GM23338 (cell line): Measurements from ENCODE around the gene ABO. TPM values are rescaled to one million over a fixed set of nuclear protein-coding genes. Genes with fewer than 3 reads are reported as not detected.

ENCODE experiments used
- ATAC-seq: fragments of 200-7000 bp; cut with Tn5 transposase; 3 replicates; pipeline ENCODE4 v1.9.1; 2020
- DNase-seq: peaks from one replicate; pipeline ENCODE4 v3.0.0-alpha.2; 2015; ENCODE audit warnings: low spot score
- H2AFZ ChIP-seq: fragments of 200-600 bp; sonication (generic); 2 replicates; pipeline ENCODE4 v1.8.0; 2016; ENCODE audit warnings: antibody characterized with exemption, mild to moderate bottlenecking, moderate library complexity
- H3F3A ChIP-seq: fragments of 200-600 bp; sonication (generic); replicated peaks from 2 replicates; pipeline ENCODE4 v1.8.0; 2017; ENCODE audit warnings: antibody characterized with exemption, mixed run types, low read depth
- H3K27ac ChIP-seq: fragments of 200-600 bp; sonication (generic); 2 replicates; pipeline ENCODE4 v1.6.1; 2016; ENCODE audit warnings: low read depth
- H3K27me3 ChIP-seq: fragments of 200-600 bp; sonication (generic); 2 replicates; pipeline ENCODE4 v1.8.0; 2016; ENCODE audit warnings: mild to moderate bottlenecking, mixed run types, moderate library complexity; ENCODE audit not compliant: insufficient read depth
- H3K36me3 ChIP-seq: fragments of 200-600 bp; sonication (generic); 2 replicates; pipeline ENCODE4 v1.8.0; 2016; ENCODE audit warnings: mild to moderate bottlenecking; ENCODE audit not compliant: insufficient read depth
- H3K4me1 ChIP-seq: fragments of 200-600 bp; sonication (generic); 2 replicates; pipeline ENCODE4 v1.8.0; 2016; ENCODE audit warnings: mild to moderate bottlenecking, moderate library complexity; ENCODE audit not compliant: insufficient read depth
- H3K4me2 ChIP-seq: fragments of 200-600 bp; sonication (generic); 2 replicates; pipeline ENCODE4 v1.7.1; 2017; ENCODE audit warnings: mixed run types
- H3K4me3 ChIP-seq: fragments of 200-600 bp; sonication (generic); 2 replicates; pipeline ENCODE4 v1.6.1; 2016; ENCODE audit warnings: mixed run types
- H3K79me2 ChIP-seq: fragments of 200-600 bp; sonication (generic); replicated peaks from 2 replicates; pipeline ENCODE4 v1.8.0; 2017; ENCODE audit warnings: mild to moderate bottlenecking; ENCODE audit not compliant: insufficient read depth
- H3K9me2 ChIP-seq: fragments of 200-600 bp; sonication (generic); 2 replicates; pipeline ENCODE4 v1.8.0; 2017; ENCODE audit not compliant: insufficient read depth
- H4K20me1 ChIP-seq: fragments of 200-600 bp; sonication (generic); replicated peaks from 2 replicates; pipeline ENCODE4 v1.8.0; 2017; ENCODE audit warnings: mild to moderate bottlenecking; ENCODE audit not compliant: insufficient read depth
- H3K27ac Mint-ChIP-seq: 2 replicates; pipeline ENCODE4 v1.8.0; 2020; ENCODE audit warnings: inconsistent platforms, mild to moderate bottlenecking, moderate library complexity, mixed read lengths
- H3K27me3 Mint-ChIP-seq: 3 replicates; pipeline ENCODE4 v1.8.0; 2022; ENCODE audit warnings: low read depth, mild to moderate bottlenecking, moderate library complexity, mixed read lengths, inconsistent platforms; ENCODE audit not compliant: insufficient read depth, poor library complexity
- H3K36me3 Mint-ChIP-seq: 3 replicates; pipeline ENCODE4 v1.8.0; 2021; ENCODE audit warnings: low read depth, mild to moderate bottlenecking, inconsistent platforms, moderate library complexity, mixed read lengths
- H3K4me1 Mint-ChIP-seq: 3 replicates; pipeline ENCODE4 v1.8.0; 2020; ENCODE audit warnings: mild to moderate bottlenecking, inconsistent platforms, mixed read lengths
- H3K4me3 Mint-ChIP-seq: 3 replicates; pipeline ENCODE4 v1.8.0; 2021; ENCODE audit warnings: moderate library complexity, mild to moderate bottlenecking, inconsistent platforms, mixed read lengths
- H3K9me3 Mint-ChIP-seq: 3 replicates; pipeline ENCODE4 v1.8.0; 2020; ENCODE audit warnings: moderate library complexity, mild to moderate bottlenecking, inconsistent platforms, mixed read lengths
- CREB1 ChIP-seq: fragments of 250-450 bp; sonication (Bioruptor Pico); IDR thresholded peaks from 2 replicates; pipeline ENCODE4 v1.5.0; 2020; ENCODE audit warnings: low read depth, mild to moderate bottlenecking, moderate library complexity
- EZH2 ChIP-seq: fragments of 200-600 bp; sonication (generic); IDR thresholded peaks from one replicate; pipeline ENCODE4 v1.8.0; 2017; ENCODE audit warnings: antibody characterized with exemption, mild to moderate bottlenecking, low read depth; ENCODE audit not compliant: unreplicated experiment
- EZH2phosphoT487 ChIP-seq: fragments of 200-600 bp; sonication (generic); IDR thresholded peaks from one replicate; pipeline ENCODE4 v1.8.1; 2018; ENCODE audit warnings: antibody characterized with exemption; ENCODE audit not compliant: unreplicated experiment
- JUNB ChIP-seq: IDR thresholded peaks from one replicate; pipeline ENCODE4 v1.6.1; 2016; ENCODE audit warnings: antibody characterized with exemption; ENCODE audit not compliant: unreplicated experiment
- NANOG ChIP-seq: IDR thresholded peaks from 2 replicates; pipeline ENCODE4 v1.6.1; 2016; ENCODE audit warnings: antibody characterized with exemption, borderline replicate concordance
- STAT1 ChIP-seq: IDR thresholded peaks from one replicate; pipeline ENCODE4 v1.6.1; 2016; ENCODE audit warnings: antibody characterized with exemption; ENCODE audit not compliant: unreplicated experiment
- ZNF114 ChIP-seq: fragments of 250-450 bp; sonication (Bioruptor Pico); IDR thresholded peaks from 2 replicates; pipeline ENCODE4 v1.5.0; 2020; ENCODE audit warnings: mild to moderate bottlenecking, moderate library complexity
- ZNF331 ChIP-seq: fragments of 250-450 bp; sonication (Bioruptor Pico); IDR thresholded peaks from 2 replicates; pipeline ENCODE4 v1.5.0; 2020; ENCODE audit warnings: low read depth, mild to moderate bottlenecking, moderate library complexity
- polyA plus RNA-seq: library from polyadenylated mRNA; unstranded; fragments of >200 nt; fragmentation: Nextera tagmentation; extraction: Ambion mirVana; gene quantifications from 2 replicates; pipeline ENCODE4 v1.2.1, GENCODE V29; 2016
- total RNA-seq: library from RNA; depleted of rRNA; stranded (reverse); fragments of >200 nt; shearing (Covaris generic); gene quantifications from 2 replicates; pipeline ENCODE4 v1.2.3, GENCODE V29; 2014
- TF ChIP-seq, protein P1 (sequence below): IDR thresholded peaks from 2 replicates; pipeline ENCODE4 v1.6.1; 2016; ENCODE audit warnings: antibody characterized with exemption
- TF ChIP-seq, protein P2 (sequence below), 2 experiments: fragments of 200-600 bp in 1 of 2; sonication (generic) in 1 of 2; conservative IDR thresholded peaks; 2 replicates each; pipeline versions ENCODE4 v1.5.1 to v1.6.1; 2016 to 2017; ENCODE audit warnings: antibody characterized with exemption in 2 of 2, low read depth in 2 of 2, mild to moderate bottlenecking in 2 of 2, moderate library complexity in 1 of 2
- TF ChIP-seq, protein P3 (sequence below): IDR thresholded peaks from one replicate; pipeline ENCODE4 v1.6.1; 2018; ENCODE audit warnings: antibody characterized with exemption; ENCODE audit not compliant: unreplicated experiment

ABO gene
- total and polyA plus RNA-seq, 2 experiments from 2014 or later, result 0.28 to 0.34 TPM

DNA sequence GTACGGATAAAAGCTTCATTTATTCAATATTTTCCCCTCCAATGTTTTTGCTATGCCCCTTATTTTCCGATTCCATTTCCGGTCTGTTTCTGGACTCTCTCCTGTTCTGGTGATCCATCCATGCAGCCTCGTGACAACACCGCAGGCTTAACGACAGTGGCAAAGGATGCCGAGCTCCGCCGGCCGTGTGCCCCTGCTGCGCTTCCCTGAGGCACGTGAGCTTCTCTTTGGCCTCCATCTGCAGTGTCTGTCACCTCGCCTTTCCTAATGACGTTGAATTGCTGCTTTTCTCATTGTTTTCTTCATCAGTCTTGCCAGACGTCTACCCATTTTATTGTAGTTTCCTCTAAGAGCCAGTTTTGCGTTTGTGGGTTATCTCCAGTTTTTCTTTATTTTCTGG lies 32.3 kb upstream of the ABO start (continued):
- TF ChIP-seq, protein P1, sequence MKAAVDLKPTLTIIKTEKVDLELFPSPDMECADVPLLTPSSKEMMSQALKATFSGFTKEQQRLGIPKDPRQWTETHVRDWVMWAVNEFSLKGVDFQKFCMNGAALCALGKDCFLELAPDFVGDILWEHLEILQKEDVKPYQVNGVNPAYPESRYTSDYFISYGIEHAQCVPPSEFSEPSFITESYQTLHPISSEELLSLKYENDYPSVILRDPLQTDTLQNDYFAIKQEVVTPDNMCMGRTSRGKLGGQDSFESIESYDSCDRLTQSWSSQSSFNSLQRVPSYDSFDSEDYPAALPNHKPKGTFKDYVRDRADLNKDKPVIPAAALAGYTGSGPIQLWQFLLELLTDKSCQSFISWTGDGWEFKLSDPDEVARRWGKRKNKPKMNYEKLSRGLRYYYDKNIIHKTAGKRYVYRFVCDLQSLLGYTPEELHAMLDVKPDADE, result no peak
- no peak for TF ChIP-seq EZH2
- no peak for TF ChIP-seq EZH2phosphoT487
- TF ChIP-seq, protein P2, sequence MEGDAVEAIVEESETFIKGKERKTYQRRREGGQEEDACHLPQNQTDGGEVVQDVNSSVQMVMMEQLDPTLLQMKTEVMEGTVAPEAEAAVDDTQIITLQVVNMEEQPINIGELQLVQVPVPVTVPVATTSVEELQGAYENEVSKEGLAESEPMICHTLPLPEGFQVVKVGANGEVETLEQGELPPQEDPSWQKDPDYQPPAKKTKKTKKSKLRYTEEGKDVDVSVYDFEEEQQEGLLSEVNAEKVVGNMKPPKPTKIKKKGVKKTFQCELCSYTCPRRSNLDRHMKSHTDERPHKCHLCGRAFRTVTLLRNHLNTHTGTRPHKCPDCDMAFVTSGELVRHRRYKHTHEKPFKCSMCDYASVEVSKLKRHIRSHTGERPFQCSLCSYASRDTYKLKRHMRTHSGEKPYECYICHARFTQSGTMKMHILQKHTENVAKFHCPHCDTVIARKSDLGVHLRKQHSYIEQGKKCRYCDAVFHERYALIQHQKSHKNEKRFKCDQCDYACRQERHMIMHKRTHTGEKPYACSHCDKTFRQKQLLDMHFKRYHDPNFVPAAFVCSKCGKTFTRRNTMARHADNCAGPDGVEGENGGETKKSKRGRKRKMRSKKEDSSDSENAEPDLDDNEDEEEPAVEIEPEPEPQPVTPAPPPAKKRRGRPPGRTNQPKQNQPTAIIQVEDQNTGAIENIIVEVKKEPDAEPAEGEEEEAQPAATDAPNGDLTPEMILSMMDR (conservative IDR thresholded peaks at IDR 0.05; ENCODE audit: low read depth in 2 of 2), result no peak
- no peak for TF ChIP-seq NANOG
- TF ChIP-seq, protein P3, sequence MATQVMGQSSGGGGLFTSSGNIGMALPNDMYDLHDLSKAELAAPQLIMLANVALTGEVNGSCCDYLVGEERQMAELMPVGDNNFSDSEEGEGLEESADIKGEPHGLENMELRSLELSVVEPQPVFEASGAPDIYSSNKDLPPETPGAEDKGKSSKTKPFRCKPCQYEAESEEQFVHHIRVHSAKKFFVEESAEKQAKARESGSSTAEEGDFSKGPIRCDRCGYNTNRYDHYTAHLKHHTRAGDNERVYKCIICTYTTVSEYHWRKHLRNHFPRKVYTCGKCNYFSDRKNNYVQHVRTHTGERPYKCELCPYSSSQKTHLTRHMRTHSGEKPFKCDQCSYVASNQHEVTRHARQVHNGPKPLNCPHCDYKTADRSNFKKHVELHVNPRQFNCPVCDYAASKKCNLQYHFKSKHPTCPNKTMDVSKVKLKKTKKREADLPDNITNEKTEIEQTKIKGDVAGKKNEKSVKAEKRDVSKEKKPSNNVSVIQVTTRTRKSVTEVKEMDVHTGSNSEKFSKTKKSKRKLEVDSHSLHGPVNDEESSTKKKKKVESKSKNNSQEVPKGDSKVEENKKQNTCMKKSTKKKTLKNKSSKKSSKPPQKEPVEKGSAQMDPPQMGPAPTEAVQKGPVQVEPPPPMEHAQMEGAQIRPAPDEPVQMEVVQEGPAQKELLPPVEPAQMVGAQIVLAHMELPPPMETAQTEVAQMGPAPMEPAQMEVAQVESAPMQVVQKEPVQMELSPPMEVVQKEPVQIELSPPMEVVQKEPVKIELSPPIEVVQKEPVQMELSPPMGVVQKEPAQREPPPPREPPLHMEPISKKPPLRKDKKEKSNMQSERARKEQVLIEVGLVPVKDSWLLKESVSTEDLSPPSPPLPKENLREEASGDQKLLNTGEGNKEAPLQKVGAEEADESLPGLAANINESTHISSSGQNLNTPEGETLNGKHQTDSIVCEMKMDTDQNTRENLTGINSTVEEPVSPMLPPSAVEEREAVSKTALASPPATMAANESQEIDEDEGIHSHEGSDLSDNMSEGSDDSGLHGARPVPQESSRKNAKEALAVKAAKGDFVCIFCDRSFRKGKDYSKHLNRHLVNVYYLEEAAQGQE, result no peak

DNA sequence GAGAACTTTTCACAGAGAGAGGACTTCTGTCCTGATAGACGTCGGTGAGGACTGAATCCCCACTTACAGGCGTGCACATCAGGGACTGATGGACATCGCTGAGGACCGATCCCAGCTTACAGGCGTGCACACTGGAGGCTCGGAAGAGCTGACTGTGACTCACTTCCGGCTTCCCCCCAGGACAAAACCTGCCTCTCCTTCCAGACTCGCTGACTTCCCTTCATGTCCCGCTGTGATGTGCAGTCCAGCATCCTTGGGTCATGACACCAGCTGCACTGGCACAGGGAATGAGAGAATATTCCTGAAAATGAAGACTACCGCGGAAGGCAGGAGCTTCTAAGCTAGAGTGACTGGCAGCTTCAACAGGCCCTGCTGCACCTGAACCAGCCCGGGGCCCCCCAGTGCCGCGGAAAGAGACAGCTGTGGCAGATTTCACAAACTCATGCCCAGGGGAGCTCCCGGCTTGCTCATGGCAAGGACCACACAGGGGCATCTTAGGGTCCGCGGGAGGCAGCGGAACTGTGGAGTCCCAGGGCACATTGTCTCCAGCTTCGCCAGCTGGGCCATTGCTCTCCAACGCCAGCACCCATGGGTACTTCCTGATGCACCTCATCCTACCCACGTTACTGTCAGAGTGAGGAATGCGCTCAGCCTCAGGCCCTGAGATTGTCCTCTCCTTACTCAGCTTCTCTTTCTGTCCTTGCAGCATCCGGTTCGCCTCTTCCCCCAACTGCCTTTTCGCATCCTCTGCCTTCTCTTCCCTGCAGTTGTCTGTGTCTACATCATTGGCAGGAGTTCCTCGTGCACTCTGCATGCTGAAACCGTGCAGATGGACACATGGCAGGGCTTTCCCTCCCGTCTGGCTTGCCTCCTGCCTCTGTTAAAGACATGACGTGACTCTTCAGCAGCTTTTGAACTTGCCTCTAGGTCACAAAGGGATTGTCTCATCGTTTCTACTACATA lies 31.5 kb upstream of the ABO start:
- no peaks in the 10 kb centered on the region for H4K20me1 ChIP-seq
- no peak overlapping the region for H3K4me3 ChIP-seq
- Mint-ChIP-seq H3K4me3 (no peak overlapping the region), H3K4me1 (no peaks in the 10 kb centered on the region), H3K36me3 (peaks cover 8% of the 10 kb centered on the region), H3K27me3 (no peaks in the 10 kb centered on the region), H3K27ac (no peak overlapping the region), H3K9me3 (peaks cover 10% of the 10 kb centered on the region)
- no peak overlapping the region for H2AFZ ChIP-seq
- ATAC-seq (no peak), DNase-seq (no peak)
- no peak for TF ChIP-seq EZH2
- TF ChIP-seq JUNB, result no peak
- TF ChIP-seq ZNF331 (CRISPR knock-in tag), result no peak
- TF ChIP-seq ZNF114 (CRISPR knock-in tag), result no peak
- no peak for TF ChIP-seq EZH2phosphoT487
- TF ChIP-seq STAT1, result no peak
- TF ChIP-seq, protein P2 (conservative IDR thresholded peaks at IDR 0.05; ENCODE audit: low read depth in 2 of 2), result no peak
- no peak for TF ChIP-seq CREB1 (CRISPR knock-in tag)
- TF ChIP-seq NANOG, result no peak
- TF ChIP-seq, protein P1, result no peak
- TF ChIP-seq, protein P3, result no peak
- H3K27me3 ChIP-seq, result no peaks in the 10 kb centered on the region
- H3K27ac ChIP-seq, result no peak overlapping the region
- H3F3A ChIP-seq, result no peaks in the 10 kb centered on the region
- H3K4me2 ChIP-seq, result no peak overlapping the region
- no peaks in the 10 kb centered on the region for H3K9me2 ChIP-seq
- no peaks in the 10 kb centered on the region for H3K4me1 ChIP-seq
- no peaks in the 10 kb centered on the region for H3K79me2 ChIP-seq
- H3K36me3 ChIP-seq, result no peaks in the 10 kb centered on the region
